ENCODE data around the gene SRGAP1. TPM values are rescaled to one million over a fixed set of nuclear protein-coding genes. Genes with fewer than 3 reads are reported as not detected.

Gene SRGAP1
- polyA plus RNA-seq, 2 donors, result 1.4 to 3.2 TPM

GRCh38 chr12:63985456-63985855, 141.0 kb downstream of the SRGAP1 start:
- H3K27ac ChIP-seq (ENCODE audit: low read depth in 2 of 2, low read length in 1 of 2), result no peak overlapping the region
- peaks cover 0 to 3% of the 10 kb centered on the region in 2 donors for H3K36me3 ChIP-seq (ENCODE audit: control insufficient read depth in 2 of 2, insufficient read depth in 2 of 2, low read length in 1 of 2)
- no peaks in the 10 kb centered on the region for H3K4me1 ChIP-seq (ENCODE audit: control insufficient read depth in 2 of 2, insufficient read depth in 2 of 2, low read length in 1 of 2)
- no peaks in the 10 kb centered on the region for H3K27me3 ChIP-seq (ENCODE audit: control insufficient read depth in 1 of 2, insufficient read depth in 2 of 2, low read length in 2 of 2)
- no peak overlapping the region for H3K4me3 ChIP-seq (ENCODE audit: low read depth in 1 of 2, low read length in 2 of 2)
- no peaks in the 10 kb centered on the region for H3K9me3 ChIP-seq (ENCODE audit: control insufficient read depth in 2 of 2, insufficient read depth in 1 of 2, low read depth in 1 of 2, low read length in 1 of 2)

DNA sequence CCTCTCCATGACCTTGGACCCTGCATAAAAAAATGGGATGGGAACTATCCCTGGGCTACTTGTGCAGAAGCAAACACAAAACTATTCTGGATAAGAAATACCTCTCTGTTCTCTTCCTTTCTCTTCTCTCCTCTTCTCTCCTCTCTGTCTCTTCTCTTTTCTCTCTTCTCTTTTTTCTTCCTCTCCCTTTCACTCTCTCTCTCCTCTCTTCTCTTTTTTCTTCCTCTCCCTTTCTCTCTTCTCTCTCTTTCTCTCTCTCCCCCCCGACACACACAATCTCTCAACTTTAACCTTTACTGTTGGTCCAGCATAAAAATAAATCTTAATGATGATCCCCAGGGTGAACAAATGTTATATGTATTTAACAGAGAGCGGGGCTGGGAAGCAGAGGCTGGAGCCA, 141.4 kb downstream of the SRGAP1 start:
- no peak overlapping the region for H3K4me3 ChIP-seq (ENCODE audit: low read depth in 1 of 2, low read length in 2 of 2)
- no peak overlapping the region for H3K27ac ChIP-seq (ENCODE audit: low read depth in 2 of 2, low read length in 1 of 2)
- H3K27me3 ChIP-seq (ENCODE audit: control insufficient read depth in 1 of 2, insufficient read depth in 2 of 2, low read length in 2 of 2), result no peaks in the 10 kb centered on the region
- 79 to 80% methylated on average over 2 of the region's 2 CpGs for WGBS, 2 donors
- H3K9me3 ChIP-seq (ENCODE audit: control insufficient read depth in 2 of 2, insufficient read depth in 1 of 2, low read depth in 1 of 2, low read length in 1 of 2), result no peaks in the 10 kb centered on the region
- H3K36me3 ChIP-seq (ENCODE audit: control insufficient read depth in 2 of 2, insufficient read depth in 2 of 2, low read length in 1 of 2), result peaks cover 0 to 3% of the 10 kb centered on the region in 2 donors
- no peaks in the 10 kb centered on the region for H3K4me1 ChIP-seq (ENCODE audit: control insufficient read depth in 2 of 2, insufficient read depth in 2 of 2, low read length in 1 of 2)

GRCh38 chr12:63989301-63989845, 144.9 kb downstream of the SRGAP1 start:
- H3K27me3 ChIP-seq (ENCODE audit: control insufficient read depth in 1 of 2, insufficient read depth in 2 of 2, low read length in 2 of 2), result no peaks in the 10 kb centered on the region
- H3K36me3 ChIP-seq (ENCODE audit: control insufficient read depth in 2 of 2, insufficient read depth in 2 of 2, low read length in 1 of 2), result peaks cover 0 to 3% of the 10 kb centered on the region in 2 donors
- H3K4me3 ChIP-seq (ENCODE audit: low read depth in 1 of 2, low read length in 2 of 2), result no peak overlapping the region
- 53 to 57% methylated on average over 2 of the region's 2 CpGs for WGBS, 2 donors
- no peaks in the 10 kb centered on the region for H3K9me3 ChIP-seq (ENCODE audit: control insufficient read depth in 2 of 2, insufficient read depth in 1 of 2, low read depth in 1 of 2, low read length in 1 of 2)
- no peak overlapping the region for H3K27ac ChIP-seq (ENCODE audit: low read depth in 2 of 2, low read length in 1 of 2)
- H3K4me1 ChIP-seq (ENCODE audit: control insufficient read depth in 2 of 2, insufficient read depth in 2 of 2, low read length in 1 of 2), result no peaks in the 10 kb centered on the region

DNA sequence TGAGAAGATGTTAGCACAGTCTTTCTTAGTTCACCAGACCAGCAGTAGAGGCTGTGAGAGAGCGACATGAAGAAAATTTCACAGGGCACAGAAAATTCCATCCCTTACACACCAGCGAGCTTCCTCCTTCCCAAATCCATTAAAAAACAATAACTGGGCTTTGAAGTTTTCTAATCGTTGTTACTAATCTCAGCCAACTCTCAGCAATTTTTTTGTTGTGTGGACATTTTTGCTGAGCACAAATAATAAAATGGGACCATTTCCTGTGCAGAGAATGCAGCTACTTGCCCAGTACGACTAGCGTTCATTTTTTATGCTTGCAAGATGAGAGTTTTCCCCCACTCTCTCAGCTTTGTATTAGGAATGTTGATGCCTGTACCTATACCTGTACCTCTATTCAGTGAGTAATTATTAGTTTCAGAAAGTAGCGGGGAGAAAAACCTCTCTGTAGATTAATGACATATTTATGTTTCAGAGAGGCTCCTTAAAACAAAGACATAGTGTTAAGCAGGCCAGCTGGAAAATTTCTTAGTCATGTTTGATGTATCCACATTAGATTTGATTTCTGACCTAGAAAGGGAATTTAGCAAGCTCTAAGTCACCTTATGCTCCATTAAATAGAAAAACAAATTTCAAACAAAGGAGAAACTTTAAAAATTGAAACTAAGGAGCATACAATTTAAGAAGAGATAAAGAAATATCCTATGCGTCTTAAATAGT, 146.5 kb downstream of the SRGAP1 start:
- no peaks in the 10 kb centered on the region for H3K27me3 ChIP-seq (ENCODE audit: control insufficient read depth in 1 of 2, insufficient read depth in 2 of 2, low read length in 2 of 2)
- 69 to 76% methylated on average over 7 of the region's 7 CpGs for WGBS, 2 donors
- H3K4me3 ChIP-seq (ENCODE audit: low read depth in 1 of 2, low read length in 2 of 2), result no peak overlapping the region
- H3K4me1 ChIP-seq (ENCODE audit: control insufficient read depth in 2 of 2, insufficient read depth in 2 of 2, low read length in 1 of 2), result no peaks in the 10 kb centered on the region
- no peaks in the 10 kb centered on the region for H3K36me3 ChIP-seq (ENCODE audit: control insufficient read depth in 2 of 2, insufficient read depth in 2 of 2, low read length in 1 of 2)
- H3K9me3 ChIP-seq (ENCODE audit: control insufficient read depth in 2 of 2, insufficient read depth in 1 of 2, low read depth in 1 of 2, low read length in 1 of 2), result no peaks in the 10 kb centered on the region
- H3K27ac ChIP-seq (ENCODE audit: low read depth in 2 of 2, low read length in 1 of 2), result no peak overlapping the region

GRCh38 chr12:63994704-63995103, 150.2 kb downstream of the SRGAP1 start:
- Histone ChIP-seq H3K36me3 (ENCODE audit: control insufficient read depth in 2 of 2, insufficient read depth in 2 of 2, low read length in 1 of 2) (no peaks in the 10 kb centered on the region), H3K27ac (ENCODE audit: low read depth in 2 of 2, low read length in 1 of 2) (no peak overlapping the region), H3K4me1 (ENCODE audit: control insufficient read depth in 2 of 2, insufficient read depth in 2 of 2, low read length in 1 of 2) (no peaks in the 10 kb centered on the region), H3K9me3 (ENCODE audit: control insufficient read depth in 2 of 2, insufficient read depth in 1 of 2, low read depth in 1 of 2, low read length in 1 of 2) (no peaks in the 10 kb centered on the region), H3K4me3 (ENCODE audit: low read depth in 1 of 2, low read length in 2 of 2) (no peak overlapping the region), H3K27me3 (ENCODE audit: control insufficient read depth in 1 of 2, insufficient read depth in 2 of 2, low read length in 2 of 2) (no peaks in the 10 kb centered on the region)
- WGBS, 2 donors, result 57 to 62% methylated on average over 2 of the region's 2 CpGs

- no peaks in the 10 kb centered on the region for H3K4me1 ChIP-seq (ENCODE audit: control insufficient read depth in 2 of 2, insufficient read depth in 2 of 2, low read length in 1 of 2)
- no peaks in the 10 kb centered on the region for H3K27me3 ChIP-seq (ENCODE audit: control insufficient read depth in 1 of 2, insufficient read depth in 2 of 2, low read length in 2 of 2)
- no peak overlapping the region for H3K4me3 ChIP-seq (ENCODE audit: low read depth in 1 of 2, low read length in 2 of 2)
- no peaks in the 10 kb centered on the region for H3K9me3 ChIP-seq (ENCODE audit: control insufficient read depth in 2 of 2, insufficient read depth in 1 of 2, low read depth in 1 of 2, low read length in 1 of 2)
- no peak overlapping the region for H3K27ac ChIP-seq (ENCODE audit: low read depth in 2 of 2, low read length in 1 of 2)
- H3K36me3 ChIP-seq (ENCODE audit: control insufficient read depth in 2 of 2, insufficient read depth in 2 of 2, low read length in 1 of 2), result no peaks in the 10 kb centered on the region
These were observed 151.0 kb downstream of the SRGAP1 start for GRCh38 chr12:63995512-63995911.

- 94 to 100% methylated on average over 1 of the region's 1 CpG for WGBS, 2 donors
- H3K27ac ChIP-seq (ENCODE audit: low read depth in 2 of 2, low read length in 1 of 2), result no peak overlapping the region
These were observed 152.1 kb downstream of the SRGAP1 start for GRCh38 chr12:63996556-63996955.

GRCh38 chr12:63997198-63997597, 152.7 kb downstream of the SRGAP1 start:
- Histone ChIP-seq H3K9me3 (ENCODE audit: control insufficient read depth in 2 of 2, insufficient read depth in 1 of 2, low read depth in 1 of 2, low read length in 1 of 2) (no peaks in the 10 kb centered on the region), H3K36me3 (ENCODE audit: control insufficient read depth in 2 of 2, insufficient read depth in 2 of 2, low read length in 1 of 2) (no peaks in the 10 kb centered on the region), H3K4me1 (ENCODE audit: control insufficient read depth in 2 of 2, insufficient read depth in 2 of 2, low read length in 1 of 2) (no peaks in the 10 kb centered on the region), H3K4me3 (ENCODE audit: low read depth in 1 of 2, low read length in 2 of 2) (no peak overlapping the region), H3K27ac (ENCODE audit: low read depth in 2 of 2, low read length in 1 of 2) (no peak overlapping the region), H3K27me3 (ENCODE audit: control insufficient read depth in 1 of 2, insufficient read depth in 2 of 2, low read length in 2 of 2) (no peaks in the 10 kb centered on the region)
- 88 to 94% methylated on average over 1 of the region's 1 CpG for WGBS, 2 donors

More at GRCh38 chr12:63996556-63996955, 152.1 kb downstream of the SRGAP1 start:
- Histone ChIP-seq H3K4me1 (ENCODE audit: control insufficient read depth in 2 of 2, insufficient read depth in 2 of 2, low read length in 1 of 2) (no peaks in the 10 kb centered on the region), H3K4me3 (ENCODE audit: low read depth in 1 of 2, low read length in 2 of 2) (no peak overlapping the region), H3K27me3 (ENCODE audit: control insufficient read depth in 1 of 2, insufficient read depth in 2 of 2, low read length in 2 of 2) (no peaks in the 10 kb centered on the region), H3K36me3 (ENCODE audit: control insufficient read depth in 2 of 2, insufficient read depth in 2 of 2, low read length in 1 of 2) (no peaks in the 10 kb centered on the region), H3K9me3 (ENCODE audit: control insufficient read depth in 2 of 2, insufficient read depth in 1 of 2, low read depth in 1 of 2, low read length in 1 of 2) (no peaks in the 10 kb centered on the region)

DNA sequence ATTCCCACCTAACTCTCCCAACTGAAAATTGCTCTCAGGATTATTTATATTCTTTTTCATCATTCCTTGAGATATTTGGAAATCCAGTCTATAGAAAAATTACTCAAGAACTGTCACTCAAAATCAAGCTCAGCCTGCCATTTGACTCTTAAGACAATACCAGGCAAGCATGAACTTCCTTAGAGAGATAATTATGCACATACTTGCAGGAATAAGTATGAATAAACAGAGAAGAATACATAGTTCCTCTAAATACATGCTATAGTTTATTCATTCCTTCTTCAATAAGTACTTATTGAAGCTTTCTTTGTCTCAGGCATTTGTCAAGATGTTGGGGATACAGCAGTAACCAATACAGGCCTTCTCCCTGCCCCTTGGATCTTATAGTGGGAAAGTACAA, 154.1 kb downstream of the SRGAP1 start:
- no peak overlapping the region for H3K4me3 ChIP-seq (ENCODE audit: low read depth in 1 of 2, low read length in 2 of 2)
- H3K36me3 ChIP-seq (ENCODE audit: control insufficient read depth in 2 of 2, insufficient read depth in 2 of 2, low read length in 1 of 2), result no peaks in the 10 kb centered on the region
- no peaks in the 10 kb centered on the region for H3K27me3 ChIP-seq (ENCODE audit: control insufficient read depth in 1 of 2, insufficient read depth in 2 of 2, low read length in 2 of 2)
- H3K9me3 ChIP-seq (ENCODE audit: control insufficient read depth in 2 of 2, insufficient read depth in 1 of 2, low read depth in 1 of 2, low read length in 1 of 2), result no peaks in the 10 kb centered on the region
- H3K4me1 ChIP-seq (ENCODE audit: control insufficient read depth in 2 of 2, insufficient read depth in 2 of 2, low read length in 1 of 2), result no peaks in the 10 kb centered on the region
- no peak overlapping the region for H3K27ac ChIP-seq (ENCODE audit: low read depth in 2 of 2, low read length in 1 of 2)

DNA sequence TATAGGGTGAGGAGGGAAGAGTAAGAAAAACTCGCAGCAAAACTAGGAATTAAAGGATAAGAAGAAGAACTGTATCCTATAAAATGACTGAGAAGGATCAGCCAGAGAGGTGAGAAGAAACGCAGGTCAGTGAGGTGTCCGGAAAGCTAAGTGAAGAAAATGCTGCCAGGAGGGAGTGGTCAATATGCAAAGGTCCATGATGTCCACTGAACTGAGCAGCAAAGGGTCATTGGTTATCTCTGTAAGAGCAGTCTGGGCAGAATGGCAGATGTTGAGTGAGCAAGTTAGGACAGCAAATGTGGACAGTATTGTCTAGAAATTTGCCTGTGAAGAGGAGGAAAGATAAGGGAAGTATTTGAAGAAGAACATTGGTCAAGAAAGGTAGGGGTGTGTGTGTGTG, 155.4 kb downstream of the SRGAP1 start:
- no peak overlapping the region for H3K27ac ChIP-seq (ENCODE audit: low read depth in 2 of 2, low read length in 1 of 2)
- H3K4me1 ChIP-seq (ENCODE audit: control insufficient read depth in 2 of 2, insufficient read depth in 2 of 2, low read length in 1 of 2), result no peaks in the 10 kb centered on the region
- H3K27me3 ChIP-seq (ENCODE audit: control insufficient read depth in 1 of 2, insufficient read depth in 2 of 2, low read length in 2 of 2), result no peaks in the 10 kb centered on the region
- no peaks in the 10 kb centered on the region for H3K36me3 ChIP-seq (ENCODE audit: control insufficient read depth in 2 of 2, insufficient read depth in 2 of 2, low read length in 1 of 2)
- WGBS, 2 donors, result 94 to 99% methylated on average over 3 of the region's 3 CpGs
- no peaks in the 10 kb centered on the region for H3K9me3 ChIP-seq (ENCODE audit: control insufficient read depth in 2 of 2, insufficient read depth in 1 of 2, low read depth in 1 of 2, low read length in 1 of 2)
- no peak overlapping the region for H3K4me3 ChIP-seq (ENCODE audit: low read depth in 1 of 2, low read length in 2 of 2)

Measured in esophagus (tissue), 2 donors.